ENCODE results near the gene FNDC11.
"Not testable (repeated sequence)": the region's sequence is repeated elsewhere in the genome, so short reads cannot be mapped to it uniquely, and the experiment has no call there.

Gene FNDC11

DNA sequence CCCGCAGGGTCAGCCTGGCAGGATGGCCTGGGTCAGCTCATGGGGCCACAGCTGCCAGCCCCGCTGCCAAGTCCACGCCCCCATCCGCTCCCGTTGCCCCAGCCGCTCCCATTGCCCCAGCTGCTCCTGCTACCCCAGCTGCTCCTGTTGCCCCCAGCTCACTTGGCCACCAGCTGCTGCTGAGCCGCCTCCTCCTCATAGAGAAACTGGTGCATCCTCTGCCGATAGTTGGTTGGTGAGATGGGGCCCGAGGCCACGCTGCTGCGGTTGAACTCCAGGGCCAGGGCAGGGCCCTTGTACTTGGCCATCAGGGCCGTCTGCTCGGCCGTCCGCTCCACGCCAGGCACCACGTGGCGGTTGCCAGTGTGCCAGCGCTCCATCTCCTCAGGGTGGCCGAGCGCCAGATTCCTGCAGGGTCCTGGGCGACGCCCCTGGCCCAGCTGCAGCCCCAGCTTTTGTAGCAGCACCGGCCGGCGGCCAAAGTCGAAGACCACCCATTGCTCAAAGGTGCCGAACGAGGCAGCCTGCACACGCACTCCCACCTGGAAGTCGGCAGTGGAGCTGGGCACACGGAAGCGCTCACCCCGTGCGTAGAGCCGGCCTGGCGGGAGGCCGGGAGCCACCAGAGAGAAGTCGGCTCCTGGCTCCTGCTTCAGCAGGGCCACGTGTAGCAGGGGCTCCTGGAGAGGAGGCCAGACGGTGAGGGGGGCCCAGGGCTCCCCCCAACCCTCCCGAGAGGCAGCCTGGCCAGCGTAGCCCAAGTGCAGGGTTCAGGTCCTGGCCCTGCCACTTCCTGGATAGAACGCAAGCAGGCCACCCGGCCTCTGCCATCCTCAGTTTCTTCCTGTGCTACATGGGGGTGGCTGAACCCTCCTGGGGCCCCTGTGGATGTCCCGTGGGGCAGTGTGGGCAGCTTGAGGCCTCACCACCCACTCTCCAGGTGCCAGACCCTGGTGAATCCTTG, 15.3 kb downstream of the FNDC11 start:
- H3K4me3 ChIP-seq (ENCODE audit: severe bottlenecking), result no peak overlapping the region
- no peaks in the 10 kb centered on the region for H3K4me1 ChIP-seq (ENCODE audit: insufficient read depth, poor library complexity, severe bottlenecking)
- no peaks in the 10 kb centered on the region for H3K27me3 ChIP-seq (ENCODE audit: insufficient read depth, poor library complexity, severe bottlenecking)
- peaks cover 32% of the 10 kb centered on the region for H3K36me3 ChIP-seq (ENCODE audit: low read depth)
- no peak overlapping the region for H3K27ac ChIP-seq (ENCODE audit: poor library complexity, severe bottlenecking)
- DNase-seq (ENCODE audit: low spot score) (peak; percentile 85), ATAC-seq (ENCODE audit: low read depth) (no peak)
- TF ChIP-seq, protein P1, sequence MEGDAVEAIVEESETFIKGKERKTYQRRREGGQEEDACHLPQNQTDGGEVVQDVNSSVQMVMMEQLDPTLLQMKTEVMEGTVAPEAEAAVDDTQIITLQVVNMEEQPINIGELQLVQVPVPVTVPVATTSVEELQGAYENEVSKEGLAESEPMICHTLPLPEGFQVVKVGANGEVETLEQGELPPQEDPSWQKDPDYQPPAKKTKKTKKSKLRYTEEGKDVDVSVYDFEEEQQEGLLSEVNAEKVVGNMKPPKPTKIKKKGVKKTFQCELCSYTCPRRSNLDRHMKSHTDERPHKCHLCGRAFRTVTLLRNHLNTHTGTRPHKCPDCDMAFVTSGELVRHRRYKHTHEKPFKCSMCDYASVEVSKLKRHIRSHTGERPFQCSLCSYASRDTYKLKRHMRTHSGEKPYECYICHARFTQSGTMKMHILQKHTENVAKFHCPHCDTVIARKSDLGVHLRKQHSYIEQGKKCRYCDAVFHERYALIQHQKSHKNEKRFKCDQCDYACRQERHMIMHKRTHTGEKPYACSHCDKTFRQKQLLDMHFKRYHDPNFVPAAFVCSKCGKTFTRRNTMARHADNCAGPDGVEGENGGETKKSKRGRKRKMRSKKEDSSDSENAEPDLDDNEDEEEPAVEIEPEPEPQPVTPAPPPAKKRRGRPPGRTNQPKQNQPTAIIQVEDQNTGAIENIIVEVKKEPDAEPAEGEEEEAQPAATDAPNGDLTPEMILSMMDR (IDR thresholded peaks at IDR 0.05; ENCODE audit: poor library complexity, severe bottlenecking), result no peak
- H3K9me3 ChIP-seq (ENCODE audit: severe bottlenecking), result no peaks in the 10 kb centered on the region

DNA sequence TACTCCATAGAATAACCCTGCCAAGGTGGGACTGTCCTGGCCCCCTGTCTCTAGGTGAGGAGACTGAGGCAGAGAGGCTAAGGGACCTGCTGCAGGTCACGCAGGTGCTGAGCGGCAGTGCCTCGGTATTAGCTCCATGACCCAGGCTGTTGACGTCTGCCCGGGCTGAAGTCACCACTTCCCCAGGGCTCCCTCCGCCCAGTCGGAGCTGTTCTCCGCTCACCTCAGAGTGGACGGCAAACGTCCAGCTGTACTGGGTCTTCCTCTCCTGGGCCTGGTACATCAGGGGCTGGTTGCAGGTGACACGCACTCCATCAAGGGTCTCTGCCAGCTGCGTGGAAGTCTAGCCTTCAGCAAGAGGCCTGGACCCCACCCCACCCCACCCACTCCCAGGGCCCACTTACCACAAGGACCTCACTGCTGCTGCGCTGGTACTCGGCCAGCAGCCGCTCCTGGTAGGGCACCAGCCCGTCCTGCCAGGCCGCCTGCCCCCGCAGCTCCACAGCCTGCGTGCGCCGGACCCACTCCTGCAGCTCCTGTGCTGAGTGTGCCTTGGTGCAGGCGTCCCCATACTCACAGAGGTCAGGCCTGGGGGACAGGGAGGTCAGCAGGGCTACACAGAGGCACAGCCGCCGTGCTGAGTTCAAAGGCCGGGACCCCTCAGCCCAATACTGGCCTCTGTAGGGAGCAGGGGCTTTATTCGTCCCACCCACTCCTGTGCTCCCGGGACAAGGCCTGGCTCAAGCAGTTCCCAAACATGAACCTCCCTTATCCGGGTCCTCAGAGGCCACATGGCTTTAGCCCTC, 16.5 kb downstream of the FNDC11 start:
- H3K27ac ChIP-seq (ENCODE audit: poor library complexity, severe bottlenecking), result no peak overlapping the region
- H3K4me3 ChIP-seq (ENCODE audit: severe bottlenecking), result no peak overlapping the region
- H3K27me3 ChIP-seq (ENCODE audit: insufficient read depth, poor library complexity, severe bottlenecking), result no peaks in the 10 kb centered on the region
- no peaks in the 10 kb centered on the region for H3K9me3 ChIP-seq (ENCODE audit: severe bottlenecking)
- no peak for ATAC-seq (ENCODE audit: low read depth)
- DNase-seq (ENCODE audit: low spot score), result peak; percentile 83
- peaks cover 32% of the 10 kb centered on the region for H3K36me3 ChIP-seq (ENCODE audit: low read depth)
- H3K4me1 ChIP-seq (ENCODE audit: insufficient read depth, poor library complexity, severe bottlenecking), result peaks cover under 1% of the 10 kb centered on the region
- TF ChIP-seq, protein P1 (IDR thresholded peaks at IDR 0.05; ENCODE audit: poor library complexity, severe bottlenecking), result no peak

DNA sequence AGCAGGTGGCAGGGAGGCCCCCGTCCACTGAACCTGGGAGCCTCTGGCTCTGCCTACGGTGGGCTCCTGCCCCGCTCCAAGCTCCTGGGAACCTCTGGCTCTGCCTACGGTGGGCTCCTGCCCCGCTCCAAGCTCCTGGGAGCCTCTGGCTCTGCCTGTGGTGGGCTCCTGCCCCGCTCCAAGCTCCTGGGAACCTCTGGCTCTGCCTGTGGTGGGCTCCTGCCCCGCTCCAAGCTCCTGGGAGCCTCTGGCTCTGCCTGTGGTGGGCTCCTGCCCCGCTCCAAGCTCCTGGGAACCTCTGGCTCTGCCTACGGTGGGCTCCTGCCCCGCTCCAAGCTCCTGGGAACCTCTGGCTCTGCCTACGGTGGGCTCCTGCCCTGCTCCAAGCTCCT, 17.1 kb downstream of the FNDC11 start:
- not testable (repeated sequence) for DNase-seq (ENCODE audit: low spot score); ATAC-seq (ENCODE audit: low read depth); H3K9me3 ChIP-seq (ENCODE audit: severe bottlenecking); H3K4me1 ChIP-seq (ENCODE audit: insufficient read depth, poor library complexity, severe bottlenecking); H3K27me3 ChIP-seq (ENCODE audit: insufficient read depth, poor library complexity, severe bottlenecking); H3K4me3 ChIP-seq (ENCODE audit: severe bottlenecking); H3K27ac ChIP-seq (ENCODE audit: poor library complexity, severe bottlenecking)
- peaks cover 27% of the 10 kb centered on the region for H3K36me3 ChIP-seq (ENCODE audit: low read depth)

DNA sequence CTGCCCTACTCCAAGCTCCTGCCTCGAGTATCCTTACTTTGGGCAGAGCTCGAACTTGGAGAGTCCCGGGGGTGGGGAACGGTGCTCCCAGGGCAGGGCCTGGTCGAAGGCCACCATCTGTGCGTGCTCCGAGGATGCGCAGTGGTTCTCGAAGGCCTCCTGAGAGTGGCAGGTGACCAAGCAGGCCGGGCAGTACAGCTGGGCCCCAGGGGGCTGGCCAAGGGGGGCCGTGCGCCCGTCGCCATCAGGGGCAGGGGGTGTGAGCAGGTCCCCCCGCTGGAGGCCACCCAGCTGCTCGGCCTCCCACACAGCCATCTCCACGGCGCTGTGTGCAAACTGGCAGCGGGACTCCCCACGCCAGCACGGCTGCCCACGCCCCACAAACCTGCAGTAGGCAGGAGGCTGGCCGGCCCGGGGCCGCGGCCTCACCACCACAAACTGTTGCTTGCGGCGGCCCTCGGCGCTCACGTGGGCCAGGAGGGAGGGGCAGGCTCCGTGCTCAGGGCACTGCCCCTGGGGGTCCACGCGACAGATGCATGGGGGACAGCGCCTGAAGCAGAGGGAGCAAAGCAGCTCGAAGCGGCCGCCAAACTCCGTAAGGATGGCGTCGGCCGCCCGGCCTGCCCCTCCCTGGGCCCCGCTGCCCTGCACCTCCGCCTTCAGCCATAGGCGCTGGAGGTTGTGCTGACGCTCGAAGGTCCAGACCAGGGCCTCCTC, 18.3 kb downstream of the FNDC11 start:
- H3K27ac ChIP-seq (ENCODE audit: poor library complexity, severe bottlenecking), result no peak overlapping the region
- H3K4me3 ChIP-seq (ENCODE audit: severe bottlenecking), result no peak overlapping the region
- TF ChIP-seq, protein P1 (IDR thresholded peaks at IDR 0.05; ENCODE audit: poor library complexity, severe bottlenecking), result no peak
- ATAC-seq (ENCODE audit: low read depth) (no peak), DNase-seq (ENCODE audit: low spot score) (peak; percentile 83)
- no peaks in the 10 kb centered on the region for H3K27me3 ChIP-seq (ENCODE audit: insufficient read depth, poor library complexity, severe bottlenecking)
- peaks cover 20% of the 10 kb centered on the region for H3K36me3 ChIP-seq (ENCODE audit: low read depth)
- H3K4me1 ChIP-seq (ENCODE audit: insufficient read depth, poor library complexity, severe bottlenecking), result peaks cover 4% of the 10 kb centered on the region
- no peaks in the 10 kb centered on the region for H3K9me3 ChIP-seq (ENCODE audit: severe bottlenecking)
